K562 (cell line): ENCODE data around the gene ORC1. TPM values are rescaled to one million over a fixed set of nuclear protein-coding genes. Genes with fewer than 3 reads are reported as not detected.

Source experiments
- ATF4 ChIP-seq: fragments of 450-650 bp; formaldehyde crosslinking; IDR thresholded peaks from 2 replicates; pipeline ENCODE4 v1.4.0; 2022; ENCODE audit warnings: mild to moderate bottlenecking, moderate library complexity
- BHLHE40 ChIP-seq: IDR thresholded peaks from 2 replicates; pipeline ENCODE4 v1.6.1; 2011; ENCODE audit warnings: low read length, improper control_type of control experiment
- BRCA1 ChIP-seq, 2 experiments: fragments of 450-650 bp in 1 of 2; sonication (generic) in 1 of 2; formaldehyde crosslinking in 1 of 2; IDR thresholded peaks; 2 replicates each; pipeline versions ENCODE4 v1.5.0 to v1.6.1; 2017 to 2020; ENCODE audit warnings: mild to moderate bottlenecking in 1 of 2, missing genetic modification reagents in 1 of 2
- CAMTA2 ChIP-seq: fragments of 250-450 bp; sonication (Bioruptor Pico); conservative IDR thresholded peaks from 2 replicates; pipeline ENCODE4 v1.5.1; 2022
- CCAR2 ChIP-seq: fragments of 200-400 bp; formaldehyde crosslinking; IDR thresholded peaks from 2 replicates; pipeline ENCODE4 v1.6.1; 2017; ENCODE audit warnings: mild to moderate bottlenecking, low read depth, low read length
- DLX4 ChIP-seq: fragments of 250-450 bp; sonication (Bioruptor Pico); IDR thresholded peaks from 2 replicates; pipeline ENCODE4 v1.6.1; 2021; ENCODE audit warnings: mild to moderate bottlenecking
- DNMT1 ChIP-seq: fragments of 450-650 bp; IDR thresholded peaks from 2 replicates; pipeline ENCODE4 v1.6.1; 2016; ENCODE audit warnings: antibody characterized with exemption, mild to moderate bottlenecking
- FOXM1 ChIP-seq, 2 experiments: fragments of 450-650 bp in 1 of 2; sonication (generic) in 1 of 2; formaldehyde crosslinking in 1 of 2; IDR thresholded peaks; 2 replicates each; pipeline versions ENCODE4 v1.6.1 to v1.9.0; 2017 to 2022; ENCODE audit warnings: low read depth in 2 of 2, mild to moderate bottlenecking in 2 of 2, missing genetic modification reagents in 1 of 2, moderate library complexity in 1 of 2
- GTF2F1 ChIP-seq: IDR thresholded peaks from 2 replicates; pipeline ENCODE4 v1.6.1; 2011; ENCODE audit warnings: low read depth, low read length, improper control_type of control experiment
- MEF2A ChIP-seq: IDR thresholded peaks from 2 replicates; pipeline ENCODE4 v1.6.1; 2011; ENCODE audit warnings: low read depth, mild to moderate bottlenecking, low read length, moderate library complexity; ENCODE audit not compliant: control insufficient read depth
- MTF1 ChIP-seq: fragments of 250-450 bp; sonication (Bioruptor Pico); IDR thresholded peaks from 2 replicates; pipeline ENCODE4 v1.9.0; 2021; ENCODE audit warnings: moderate library complexity, mild to moderate bottlenecking, inconsistent platforms, borderline replicate concordance
- NFYB ChIP-seq: IDR thresholded peaks from 2 replicates; pipeline ENCODE4 v1.6.1; 2011; ENCODE audit warnings: mild to moderate bottlenecking, moderate library complexity; ENCODE audit not compliant: insufficient read length; ENCODE audit errors: extremely low read depth
- NKRF ChIP-seq: fragments of 450-650 bp; IDR thresholded peaks from 2 replicates; pipeline ENCODE4 v1.6.1; 2016; ENCODE audit warnings: borderline replicate concordance
- NR1H2 ChIP-seq: sonication (generic); formaldehyde crosslinking; IDR thresholded peaks from 2 replicates; pipeline ENCODE4 v1.4.0; 2020; ENCODE audit warnings: mild to moderate bottlenecking, missing genetic modification reagents
- POLR2A ChIP-seq: fragments of 450-650 bp; conservative IDR thresholded peaks from 2 replicates; pipeline ENCODE4 v1.6.1; 2016
- RBFOX2 ChIP-seq: fragments of 200-400 bp; formaldehyde crosslinking; IDR thresholded peaks from 2 replicates; pipeline ENCODE4 v1.6.1; 2017; ENCODE audit warnings: low read depth, mild to moderate bottlenecking, low read length, moderate library complexity
- RHOXF2B ChIP-seq: fragments of 250-450 bp; sonication (Bioruptor Pico); conservative IDR thresholded peaks from 2 replicates; pipeline ENCODE4 v1.5.1; 2021
- RNF2 ChIP-seq: sonication (generic); IDR thresholded peaks from 2 replicates; pipeline ENCODE4 v1.6.1; 2016
- SMARCA5 ChIP-seq: fragments of 450-650 bp; IDR thresholded peaks from 2 replicates; pipeline ENCODE4 v1.6.1; 2016
- SPI1 ChIP-seq: IDR thresholded peaks from 2 replicates; pipeline ENCODE4 v1.6.1; 2011; ENCODE audit warnings: low read depth, low read length, control low read depth, borderline replicate concordance
- SUPT5H ChIP-seq: fragments of 450-650 bp; IDR thresholded peaks from 2 replicates; pipeline ENCODE4 v1.6.1; 2016
- ZBTB9 ChIP-seq: fragments of 450-650 bp; formaldehyde crosslinking; IDR thresholded peaks from 2 replicates; pipeline ENCODE4 v1.4.0; 2020; ENCODE audit warnings: mild to moderate bottlenecking, moderate library complexity
- ZNF165 ChIP-seq: fragments of 250-450 bp; sonication (Bioruptor Pico); IDR thresholded peaks from 2 replicates; pipeline ENCODE4 v1.4.0; 2020; ENCODE audit warnings: borderline replicate concordance
- ZNF274 ChIP-seq: IDR thresholded peaks from 2 replicates; pipeline ENCODE4 v1.6.1; 2011; ENCODE audit warnings: low read depth, mild to moderate bottlenecking, low read length, moderate library complexity, borderline replicate concordance
- ZNF280A ChIP-seq: fragments of 450-650 bp; IDR thresholded peaks from 2 replicates; pipeline ENCODE4 v1.6.1; 2018; ENCODE audit warnings: mild to moderate bottlenecking, low read depth; ENCODE audit not compliant: partially characterized antibody
- ZNF316 ChIP-seq: fragments of 450-650 bp; IDR thresholded peaks from 2 replicates; pipeline ENCODE4 v1.6.1; 2016
- ZNF408 ChIP-seq: fragments of 250-450 bp; sonication (Bioruptor Pico); IDR thresholded peaks from 2 replicates; pipeline ENCODE4 v1.4.0; 2020; ENCODE audit warnings: low read depth, mild to moderate bottlenecking, moderate library complexity
- polyA plus RNA-seq, 8 experiments: library from polyadenylated mRNA; depleted of rRNA in 4 of 8; stranded (reverse) in 5 of 8; unstranded in 3 of 8; fragments of >200 nt; fragmentation: Nextera tagmentation in 2 of 8; fragmentation: Illumina TruSeq in 1 of 8; extraction: Ambion mirVana in 2 of 8; extraction: Trizol in 1 of 8; gene quantifications; 2 replicates each; pipeline versions ENCODE4 v1.2.1 to v1.2.3, GENCODE V29; 2011 to 2014; ENCODE audit warnings: inconsistent platforms in 1 of 8, missing spikeins in 1 of 8
- total RNA-seq, 7 experiments: library from RNA; depleted of rRNA in 6 of 7; stranded (reverse); fragments of >200 nt in 6 of 7; fragmentation: Illumina TruSeq in 2 of 7; extraction: Trizol in 2 of 7; gene quantifications; 2 replicates each; pipeline versions ENCODE4 v1.2.1 to v1.2.3, GENCODE V29; 2011 to 2021; ENCODE audit warnings: low replicate concordance in 1 of 7

The ORC1 gene
- total and polyA plus RNA-seq, 9 of the 15 experiments (the other 6 are each of a cell fraction or from before 2014, with no cell fraction given), result 26.4 to 91.6 (median 69.7) TPM

GRCh38 chr1:52399629-52400028, 4.6 kb downstream of the ORC1 start (continued):
- TF ChIP-seq ZNF408, result no peak
- no peak for TF ChIP-seq NFYB
- TF ChIP-seq BRCA1 (IDR thresholded peaks at IDR 0.05), result no peak
- TF ChIP-seq BRCA1 (CRISPR knock-in tag; IDR thresholded peaks at IDR 0.05), result no peak
- TF ChIP-seq SUPT5H, result peak; percentile 59; the same call in 1 of the 2 replicates
- peak; percentile 64 for TF ChIP-seq ZNF316
- no peak for TF ChIP-seq CAMTA2
- TF ChIP-seq CCAR2, result no peak
- TF ChIP-seq RNF2, result no peak
- TF ChIP-seq DLX4 (CRISPR knock-in tag), result no peak
- no peak for TF ChIP-seq MTF1 (CRISPR knock-in tag)
- TF ChIP-seq RHOXF2B (CRISPR knock-in tag), result no peak
- no peak for TF ChIP-seq BHLHE40
- no peak for TF ChIP-seq MEF2A
- TF ChIP-seq NKRF, result no peak
- TF ChIP-seq GTF2F1, result no peak
- no peak for TF ChIP-seq SMARCA5
- no peak for TF ChIP-seq ZNF274
- no peak for TF ChIP-seq ATF4
- TF ChIP-seq ZBTB9 (CRISPR knock-in tag), result no peak
- no peak for TF ChIP-seq ZNF165 (CRISPR knock-in tag)
- TF ChIP-seq DNMT1, result no peak
- TF ChIP-seq FOXM1 (IDR thresholded peaks at IDR 0.05; ENCODE audit: low read depth), result no peak
- TF ChIP-seq FOXM1 (CRISPR knock-in tag; IDR thresholded peaks at IDR 0.05; ENCODE audit: low read depth), result no peak
- TF ChIP-seq ZNF280A, result no peak
- TF ChIP-seq RBFOX2, result no peak
- no peak for TF ChIP-seq NR1H2 (CRISPR knock-in tag)
- peak; percentile 54 for TF ChIP-seq POLR2A
- TF ChIP-seq SPI1, result no peak
